Neural progenitor cell (in vitro differentiated cells): Measurements from ENCODE around the gene ETAA1. TPM values are rescaled to one million over a fixed set of nuclear protein-coding genes. Genes with fewer than 3 reads are reported as not detected.

Source experiments
- DNase-seq: peaks from one replicate; pipeline ENCODE4 v3.0.0-alpha.2; 2016; ENCODE audit warnings: low spot score
- H2AFZ ChIP-seq: fragments of 200-600 bp; sonication (generic); replicated peaks from 2 replicates; pipeline ENCODE4 v1.6.1; 2016; ENCODE audit warnings: antibody characterized with exemption
- H3F3A ChIP-seq: fragments of 200-600 bp; sonication (generic); 2 replicates; pipeline ENCODE4 v1.6.1; 2016; ENCODE audit warnings: antibody characterized with exemption, low read depth
- H3K27ac ChIP-seq: fragments of 200-600 bp; sonication (generic); 2 replicates; pipeline ENCODE4 v1.5.1; 2016; ENCODE audit warnings: mild to moderate bottlenecking
- H3K27me3 ChIP-seq: fragments of 200-600 bp; sonication (generic); 2 replicates; pipeline ENCODE4 v1.6.1; 2016; ENCODE audit warnings: mild to moderate bottlenecking, moderate library complexity
- H3K36me3 ChIP-seq: fragments of 200-600 bp; sonication (generic); 2 replicates; pipeline ENCODE4 v1.5.1; 2016
- H3K4me1 ChIP-seq: fragments of 200-600 bp; sonication (generic); 2 replicates; pipeline ENCODE4 v1.6.1; 2016; ENCODE audit warnings: mixed run types
- H3K4me2 ChIP-seq: fragments of 200-600 bp; sonication (generic); 2 replicates; pipeline ENCODE4 v1.6.1; 2016
- H3K4me3 ChIP-seq: fragments of 200-600 bp; sonication (generic); 2 replicates; pipeline ENCODE4 v1.5.1; 2016
- H3K79me2 ChIP-seq: fragments of 200-600 bp; sonication (generic); 2 replicates; pipeline ENCODE4 v1.6.1; 2016; ENCODE audit warnings: low read depth
- H3K9ac ChIP-seq: fragments of 200-600 bp; sonication (generic); 2 replicates; pipeline ENCODE4 v1.6.1; 2016
- H3K9me3 ChIP-seq: fragments of 200-600 bp; sonication (generic); 2 replicates; pipeline ENCODE4 v1.5.1; 2016; ENCODE audit warnings: low read depth
- H4K20me1 ChIP-seq: fragments of 200-600 bp; sonication (generic); 2 replicates; pipeline ENCODE4 v1.6.1; 2016; ENCODE audit warnings: low read depth
- H3K27ac Mint-ChIP-seq: 3 replicates; pipeline ENCODE4 v1.8.0; 2021; ENCODE audit warnings: mixed read lengths
- H3K27me3 Mint-ChIP-seq: 2 replicates; pipeline ENCODE4 v1.8.0; 2022; ENCODE audit warnings: low read depth, mild to moderate bottlenecking, inconsistent platforms, moderate library complexity, mixed read lengths; ENCODE audit not compliant: insufficient read depth
- H3K36me3 Mint-ChIP-seq: 3 replicates; pipeline ENCODE4 v1.8.0; 2021; ENCODE audit warnings: mixed read lengths
- H3K4me1 Mint-ChIP-seq: 3 replicates; pipeline ENCODE4 v1.8.0; 2021; ENCODE audit warnings: mixed read lengths
- H3K4me3 Mint-ChIP-seq: 3 replicates; pipeline ENCODE4 v1.8.0; 2021; ENCODE audit warnings: mild to moderate bottlenecking, moderate library complexity, mixed read lengths
- H3K9me3 Mint-ChIP-seq: 3 replicates; pipeline ENCODE4 v1.8.0; 2020; ENCODE audit warnings: mixed read lengths
- CTCF ChIP-seq: fragments of 200-600 bp; sonication (generic); IDR thresholded peaks from 2 replicates; pipeline ENCODE4 v1.5.1; 2017; ENCODE audit warnings: antibody characterized with exemption, mild to moderate bottlenecking
- EZH2 ChIP-seq: fragments of 200-600 bp; sonication (generic); IDR thresholded peaks from 2 replicates; pipeline ENCODE4 v1.6.1; 2017; ENCODE audit warnings: antibody characterized with exemption, mild to moderate bottlenecking, moderate library complexity
- EZH2phosphoT487 ChIP-seq: fragments of 200-600 bp; sonication (generic); IDR thresholded peaks from 2 replicates; pipeline ENCODE4 v1.6.1; 2017; ENCODE audit warnings: antibody characterized with exemption
- total RNA-seq: library from RNA; depleted of rRNA; stranded (reverse); fragments of >200 nt; gene quantifications from 2 replicates; pipeline ENCODE4 v1.2.3, GENCODE V29; 2015; ENCODE audit warnings: low replicate concordance

The ETAA1 gene
- total RNA-seq, 1 donor from 2014 or later, result 77.0 TPM

DNA sequence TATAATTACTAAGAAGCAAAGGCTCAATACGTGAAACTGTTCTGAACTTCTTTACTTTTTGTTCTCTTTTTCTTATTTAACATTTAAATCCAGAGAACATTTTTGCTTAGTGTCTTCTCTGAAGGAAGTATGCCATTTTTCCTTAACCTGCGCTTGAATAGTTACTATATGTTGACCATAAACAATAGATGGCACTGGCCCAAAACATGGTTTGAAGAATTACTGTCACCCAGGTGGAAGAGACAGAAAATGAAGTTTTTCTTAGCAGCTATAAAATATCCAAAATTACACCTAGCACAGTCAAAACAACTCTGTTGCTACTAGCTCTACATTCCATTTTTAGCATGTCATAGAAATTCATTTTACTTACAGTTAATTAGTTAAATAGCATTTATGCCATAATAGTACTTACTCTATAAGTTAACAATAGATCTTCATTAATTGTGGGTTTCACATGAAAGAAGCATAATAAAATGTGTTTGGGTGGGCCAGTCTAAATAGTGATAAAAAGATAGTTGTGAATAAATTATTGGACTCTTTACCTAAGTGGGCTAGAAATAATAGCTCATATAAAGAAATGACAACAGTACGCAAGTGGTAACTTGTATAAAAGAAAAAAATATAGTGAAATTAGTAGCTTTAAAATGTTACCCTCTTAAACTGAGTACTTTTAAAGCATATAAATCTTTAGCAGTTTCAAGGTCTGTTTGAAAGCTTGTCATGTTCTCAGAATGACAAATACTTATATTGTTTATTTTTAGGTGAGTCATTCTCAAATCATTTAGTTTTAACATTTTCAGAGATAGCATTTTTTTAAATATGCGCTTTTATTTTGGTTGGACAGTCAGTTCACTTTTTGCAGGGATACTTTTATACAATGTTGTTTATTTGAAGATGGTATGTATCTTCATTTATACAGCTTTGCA, 3.7 kb downstream of the ETAA1 start:
- DNase-seq, result no peak
- Mint-ChIP-seq H3K36me3 (peaks cover 17% of the 10 kb centered on the region), H3K27me3 (peaks cover 7% of the 10 kb centered on the region), H3K27ac (no peak overlapping the region), H3K4me3 (no peak overlapping the region), H3K4me1 (peaks cover 15% of the 10 kb centered on the region), H3K9me3 (no peaks in the 10 kb centered on the region)
- Histone ChIP-seq H3K36me3 (peaks cover 38% of the 10 kb centered on the region), H3K4me3 (no peak overlapping the region), H2AFZ (no peak overlapping the region), H3K79me2 (peaks cover 52% of the 10 kb centered on the region), H3K4me1 (peaks cover 15% of the 10 kb centered on the region), H3K27me3 (no peaks in the 10 kb centered on the region), H3F3A (peaks cover 4% of the 10 kb centered on the region), H3K9me3 (no peaks in the 10 kb centered on the region), H4K20me1 (no peaks in the 10 kb centered on the region), H3K4me2 (no peak overlapping the region), H3K9ac (no peak overlapping the region), H3K27ac (no peak overlapping the region)
- no peak for TF ChIP-seq EZH2phosphoT487
- TF ChIP-seq CTCF, result no peak

DNA sequence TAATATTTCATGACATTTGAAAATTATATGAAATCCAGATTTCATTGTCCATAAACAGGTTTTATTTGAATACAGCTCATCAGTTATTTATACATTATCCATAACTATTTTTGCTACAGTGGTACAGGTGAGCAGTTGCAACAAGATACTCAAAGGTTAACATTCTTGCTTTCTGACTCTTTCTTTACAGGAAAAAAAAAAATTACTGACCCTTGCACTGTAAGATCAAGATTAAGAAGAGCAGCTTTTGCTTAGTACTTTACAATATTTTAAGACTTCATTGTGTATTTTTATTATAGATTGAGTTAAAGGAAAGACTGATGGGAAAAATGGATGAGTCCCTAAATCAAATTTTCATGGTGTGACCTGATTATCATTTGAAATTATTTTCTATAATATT, 11.2 kb downstream of the ETAA1 start:
- Histone ChIP-seq H3K4me2 (no peak overlapping the region), H3K27me3 (no peaks in the 10 kb centered on the region), H3K9me3 (no peaks in the 10 kb centered on the region), H3K27ac (no peak overlapping the region), H3K4me1 (peaks cover 5% of the 10 kb centered on the region), H3K36me3 (peaks cover 26% of the 10 kb centered on the region), H4K20me1 (no peaks in the 10 kb centered on the region), H3F3A (no peaks in the 10 kb centered on the region), H3K4me3 (no peak overlapping the region), H2AFZ (no peak overlapping the region), H3K9ac (no peak overlapping the region), H3K79me2 (peaks cover 12% of the 10 kb centered on the region)
- no peak for DNase-seq
- no peaks in the 10 kb centered on the region for H3K27me3 Mint-ChIP-seq
- no peaks in the 10 kb centered on the region for H3K4me1 Mint-ChIP-seq
- H3K4me3 Mint-ChIP-seq, result no peak overlapping the region
- peaks cover 23% of the 10 kb centered on the region for H3K36me3 Mint-ChIP-seq
- TF ChIP-seq EZH2, result no peak
- TF ChIP-seq EZH2phosphoT487, result no peak
- TF ChIP-seq CTCF, result no peak
- H3K9me3 Mint-ChIP-seq, result no peaks in the 10 kb centered on the region
- H3K27ac Mint-ChIP-seq, result no peak overlapping the region

GRCh38 chr2:67412424-67412823, 15.3 kb downstream of the ETAA1 start:
- DNase-seq, result no peak
- H3K9me3 ChIP-seq, result no peaks in the 10 kb centered on the region
- H3K4me3 ChIP-seq, result no peak overlapping the region
- H3K9ac ChIP-seq, result no peak overlapping the region
- H3K4me1 Mint-ChIP-seq, result no peaks in the 10 kb centered on the region
- peaks cover 9% of the 10 kb centered on the region for H3K36me3 ChIP-seq
- no peak overlapping the region for H3K4me3 Mint-ChIP-seq
- no peak overlapping the region for H2AFZ ChIP-seq
- H3K27me3 Mint-ChIP-seq, result no peaks in the 10 kb centered on the region
- H3K9me3 Mint-ChIP-seq, result no peaks in the 10 kb centered on the region
- H4K20me1 ChIP-seq, result no peaks in the 10 kb centered on the region
- H3K27ac ChIP-seq, result no peak overlapping the region
- peaks cover 5% of the 10 kb centered on the region for H3K36me3 Mint-ChIP-seq
- no peak overlapping the region for H3K4me2 ChIP-seq
- H3K4me1 ChIP-seq, result no peaks in the 10 kb centered on the region
- no peak overlapping the region for H3K27ac Mint-ChIP-seq
- no peak for TF ChIP-seq EZH2
- TF ChIP-seq CTCF, result no peak
- TF ChIP-seq EZH2phosphoT487, result no peak
- H3K27me3 ChIP-seq, result no peaks in the 10 kb centered on the region
- H3F3A ChIP-seq, result no peaks in the 10 kb centered on the region
- H3K79me2 ChIP-seq, result no peaks in the 10 kb centered on the region
